ENCODE measurements around the gene ELMO3.

ELMO3 gene

DNA sequence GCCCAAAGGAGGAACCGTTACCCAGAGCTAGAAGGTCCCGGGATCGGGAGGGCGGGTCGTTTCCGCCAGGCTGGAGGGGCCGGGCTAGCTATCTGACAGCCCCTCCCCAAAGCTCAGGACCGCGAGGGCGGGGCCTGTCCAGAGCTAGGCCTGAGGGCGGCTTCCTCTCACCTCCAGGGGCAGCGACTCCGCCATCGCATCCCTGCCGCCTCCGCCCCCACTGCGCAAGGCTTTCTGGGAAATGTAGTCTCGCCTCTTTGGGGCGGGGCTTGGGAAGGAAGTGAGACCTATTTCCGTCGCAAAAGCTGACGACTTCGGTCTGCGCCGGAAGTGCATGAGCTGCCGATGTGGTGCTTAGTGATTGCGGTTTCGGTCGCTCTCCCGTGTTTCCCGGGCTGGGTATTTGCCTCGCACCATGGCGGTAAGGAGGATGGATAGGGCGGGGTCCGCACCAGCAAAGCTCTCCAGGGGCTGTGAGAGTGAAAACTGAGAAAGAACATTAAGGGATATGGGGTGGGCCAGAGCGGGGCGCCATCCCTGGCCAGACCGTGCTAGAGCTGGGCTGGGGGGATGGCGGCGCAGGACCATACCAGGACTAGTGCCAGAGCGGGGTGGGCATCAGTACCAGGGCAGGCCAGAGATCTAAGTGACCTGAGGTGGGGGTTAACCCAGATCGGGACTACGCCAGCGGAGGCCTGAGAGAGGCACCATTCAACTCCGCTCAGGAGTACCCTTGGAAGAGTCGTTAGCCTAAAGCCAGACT is 28.1 kb downstream of the ELMO3 start, which contains the start of gene TMEM208:
Gene TMEM208, plus strand, starts transcription at position 327 of the 763 bp plus-strand sequence. Its CDS starts 89 bp downstream, at position 416.
- DNase-seq: peak; percentile 70

GRCh38 chr16:67227567-67227921 is 28.6 kb downstream of the ELMO3 start:
- no peak for DNase-seq

DNA sequence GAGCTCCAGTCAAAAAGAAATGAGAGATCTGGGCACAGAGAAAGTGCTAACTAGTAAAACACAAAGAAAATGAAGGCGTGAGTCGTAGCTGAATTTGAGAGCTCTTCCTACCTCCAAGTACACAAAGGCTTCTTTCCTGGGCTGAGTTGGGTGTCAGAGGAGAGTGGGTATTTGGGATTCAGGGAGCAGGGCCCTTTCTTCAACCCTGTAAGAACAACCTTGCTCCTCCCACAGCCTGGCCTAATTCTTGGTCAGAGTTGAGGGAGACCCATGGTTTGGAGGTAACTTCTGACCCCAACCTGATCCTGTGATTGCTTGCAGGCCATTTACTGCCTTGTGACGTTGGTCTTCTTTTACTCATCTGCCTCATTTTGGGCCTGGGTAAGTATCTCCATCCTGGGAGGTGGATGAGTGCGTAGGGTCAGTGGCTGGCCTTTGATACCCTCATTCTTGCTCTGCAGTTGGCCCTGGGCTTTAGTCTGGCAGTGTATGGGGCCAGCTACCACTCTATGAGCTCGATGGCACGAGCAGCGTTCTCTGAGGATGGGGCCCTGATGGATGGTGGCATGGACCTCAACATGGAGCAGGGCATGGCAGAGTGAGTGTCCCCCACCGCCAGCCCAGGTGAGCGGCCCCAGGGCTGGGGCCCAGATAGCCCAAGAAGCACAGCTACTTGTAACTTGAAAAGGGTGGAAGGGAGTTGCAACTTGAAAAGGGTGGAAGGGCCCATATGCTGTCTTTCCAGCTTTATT is 29.3 kb downstream of the ELMO3 start:
- no peak for DNase-seq

- no peak for DNase-seq
These were observed 30.0 kb downstream of the ELMO3 start for GRCh38 chr16:67228905-67229304.

- DNase-seq: no peak
These were observed 31.2 kb downstream of the ELMO3 start for GRCh38 chr16:67229906-67230808.

DNA sequence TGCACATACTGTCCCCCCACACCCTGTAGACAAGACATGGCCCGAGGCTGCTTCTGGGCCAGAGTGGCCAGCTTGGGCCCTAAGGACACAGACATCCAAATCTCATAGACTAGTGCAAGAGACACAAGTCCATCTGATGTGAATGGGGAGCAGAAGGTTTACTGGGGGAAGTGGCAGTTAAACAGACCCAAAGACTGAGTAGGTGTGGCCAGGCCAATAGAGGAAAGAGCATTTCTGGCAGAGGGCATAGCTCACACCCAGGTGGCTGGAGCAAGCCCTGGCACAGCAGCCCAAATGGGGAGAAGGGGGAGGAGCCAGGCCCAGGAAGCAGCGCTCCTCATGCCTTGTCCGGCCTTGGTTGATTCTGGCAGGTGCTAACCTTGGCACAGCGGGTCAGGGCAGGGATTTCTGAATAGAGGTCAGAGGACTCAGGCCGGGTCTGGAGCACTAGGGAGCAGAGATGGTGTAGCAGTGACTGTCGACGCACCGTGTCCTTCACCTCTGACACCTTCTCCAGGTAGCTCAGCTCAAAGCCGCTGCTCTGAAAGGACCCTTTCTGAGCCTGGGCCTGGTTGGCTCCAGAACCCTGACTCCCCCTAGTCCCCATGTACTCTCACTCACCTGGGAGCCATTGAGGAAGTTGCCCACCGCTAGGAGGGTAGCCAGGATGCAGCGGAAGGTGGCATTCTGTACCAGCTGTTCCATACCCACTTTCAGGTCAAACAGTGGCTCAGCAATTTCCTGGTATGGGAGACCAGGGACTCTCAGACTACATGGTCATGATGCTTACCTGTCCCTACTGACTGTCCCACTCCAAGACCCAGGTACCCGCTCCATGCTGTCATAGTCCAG is 32.1 kb downstream of the ELMO3 start:
- DNase-seq: no peak

GRCh38 chr16:67233596-67233995 is 34.7 kb downstream of the ELMO3 start:
- no peak for DNase-seq

GRCh38 chr16:67234180-67234597 is 35.3 kb downstream of the ELMO3 start:
- no peak for DNase-seq

DNA sequence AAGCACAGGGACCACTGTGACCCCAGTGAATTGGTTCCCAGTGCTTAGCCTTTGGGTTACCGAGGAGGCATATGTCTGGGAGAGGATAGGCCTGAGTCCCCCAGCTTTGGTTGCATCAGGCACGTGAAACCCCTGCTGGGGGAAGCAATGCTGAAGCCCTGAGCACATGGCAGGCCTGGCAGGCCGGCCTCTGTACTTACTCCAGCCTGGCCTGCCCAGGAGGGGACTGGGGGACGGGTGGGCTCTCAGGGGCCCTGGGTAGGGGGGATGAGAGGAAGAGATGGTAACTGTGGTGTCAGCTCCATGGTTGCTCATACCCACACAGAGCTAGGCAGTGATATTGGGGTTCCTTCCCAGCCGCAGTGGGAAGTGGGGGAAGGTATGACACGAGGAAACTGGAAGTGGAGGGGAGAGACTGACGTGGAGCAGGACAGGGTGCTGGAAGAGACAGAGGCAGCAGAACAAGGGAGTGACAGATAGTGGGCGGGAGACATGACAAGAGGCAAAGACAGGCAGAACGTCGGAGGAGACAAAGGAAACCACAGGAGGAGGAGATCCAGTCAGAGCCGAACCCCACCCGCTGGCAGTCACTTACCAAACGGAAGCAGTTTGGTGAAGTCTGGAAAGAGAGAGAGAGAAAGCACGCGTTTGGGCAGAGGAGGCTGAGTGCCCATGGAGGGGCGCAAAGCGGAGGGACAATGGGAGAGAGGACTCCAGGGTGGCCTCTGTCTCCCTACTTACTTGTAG is 37.1 kb downstream of the ELMO3 start:
- no peak for DNase-seq

GRCh38 chr16:67236563-67237395 is 37.8 kb downstream of the ELMO3 start:
- DNase-seq: no peak

DNA sequence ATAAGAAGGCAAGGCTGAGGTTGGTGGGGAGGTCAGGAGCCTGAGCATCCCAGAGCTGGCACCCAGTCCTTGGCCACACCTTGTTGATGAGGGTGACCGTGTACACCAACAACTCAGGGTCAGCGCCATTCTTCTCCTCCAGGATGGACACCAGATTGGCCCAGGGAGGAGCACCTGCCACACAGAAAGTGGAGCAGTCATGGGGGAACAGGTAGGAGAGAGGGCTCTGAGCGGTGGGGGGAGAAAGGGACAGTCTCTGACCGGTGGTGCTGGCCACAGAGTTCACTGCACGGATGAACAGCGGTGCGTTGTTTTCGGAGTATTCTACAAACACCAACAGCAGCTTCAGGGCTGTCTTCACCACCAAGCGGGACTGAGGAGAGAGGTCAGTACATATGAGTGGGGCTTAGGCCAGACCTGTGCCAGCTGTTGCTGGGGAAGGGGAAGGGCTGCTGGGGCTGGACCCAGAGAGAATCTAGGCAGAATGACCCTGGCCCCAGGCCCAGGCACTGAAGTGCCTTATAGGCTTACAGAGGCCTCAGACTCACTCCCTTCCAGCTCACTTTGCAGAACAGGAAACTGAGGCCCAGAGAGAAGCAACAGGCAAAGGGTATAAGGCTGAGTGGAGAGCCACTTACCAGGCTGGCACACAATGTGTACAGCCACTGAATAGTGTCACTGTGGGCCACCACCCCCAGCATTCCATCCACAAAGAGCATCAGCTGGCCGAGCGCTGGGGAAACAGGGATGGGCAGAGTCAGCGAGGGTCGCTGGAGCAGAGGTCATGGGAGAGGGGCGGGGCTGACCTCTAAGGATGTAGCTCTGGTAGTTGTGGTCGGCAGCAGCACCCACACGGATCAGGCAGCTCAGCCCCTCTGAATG is 38.7 kb downstream of the ELMO3 start:
- DNase-seq: no peak

DNA sequence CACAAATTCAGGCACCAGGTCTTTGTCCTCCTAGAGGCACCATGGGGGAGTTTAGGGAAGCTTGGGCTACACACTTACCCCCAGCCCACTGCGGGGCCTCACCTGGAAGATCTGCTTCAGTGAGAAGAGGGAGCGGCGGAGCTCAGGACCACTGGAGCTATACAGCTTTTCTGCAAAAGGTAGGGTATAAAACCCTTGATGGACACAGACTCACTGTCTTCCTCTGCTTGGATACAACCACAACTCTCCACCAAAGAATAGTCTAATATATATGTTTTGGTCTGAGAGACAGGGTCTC is 39.3 kb downstream of the ELMO3 start:
- no peak for DNase-seq

GRCh38 chr16:67238806-67239470 is 40.0 kb downstream of the ELMO3 start:
- DNase-seq: no peak

DNA sequence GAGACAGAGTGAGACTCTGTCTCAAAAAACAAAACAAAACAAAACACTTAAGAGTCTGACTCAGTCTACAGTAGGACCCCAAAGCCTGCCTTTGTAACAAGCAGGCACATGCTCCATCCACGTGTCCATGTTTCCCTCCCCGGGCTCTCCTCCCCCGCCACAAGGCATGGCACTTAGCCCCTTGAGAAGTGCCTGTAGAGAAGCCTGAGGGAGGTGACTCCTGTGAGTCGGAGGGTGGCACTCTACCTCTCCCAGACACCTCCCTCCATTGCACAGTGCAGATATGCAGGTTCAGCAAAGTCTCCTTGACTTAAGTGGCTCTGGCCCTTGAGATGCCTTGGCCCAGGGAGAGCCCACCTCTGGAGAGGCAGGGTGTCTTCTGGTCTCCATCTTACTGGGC is 41.6 kb downstream of the ELMO3 start:
- DNase-seq: no peak

GRCh38 chr16:67241008-67241900 is 42.3 kb downstream of the ELMO3 start:
- no peak for DNase-seq

- no peak for DNase-seq
These were observed 43.3 kb downstream of the ELMO3 start for GRCh38 chr16:67242138-67242730.

DNA sequence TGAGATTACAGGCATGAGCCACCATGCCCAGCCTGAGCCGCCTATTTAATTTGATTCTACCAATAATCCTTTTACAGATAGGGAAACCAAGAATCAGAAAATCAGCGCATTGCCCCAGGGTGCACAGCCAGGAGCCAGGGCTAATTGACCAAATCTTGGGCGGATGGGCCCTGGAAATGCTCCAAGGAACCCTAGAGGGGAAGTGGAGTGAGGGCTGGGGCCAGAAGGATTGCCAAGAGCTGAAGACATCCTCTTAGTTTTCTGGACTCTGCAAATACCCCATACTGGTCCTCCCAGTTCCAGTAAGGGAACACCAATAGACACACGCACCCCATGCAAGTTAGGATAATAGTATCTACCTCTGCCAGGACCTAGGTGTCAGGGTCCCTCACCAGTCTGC is 44.5 kb downstream of the ELMO3 start:
- no peak for DNase-seq

All from NCI-H2029 treated with DMSO at 0.1 percent for 48 hours (cell line).